Upper lobe of left lung (tissue), 4 donors: Measurements from ENCODE around the gene APOL6.

ENCODE experiments used
- POLR2A ChIP-seq, 4 donors: fragments of 450-650 bp; IDR thresholded peaks; one replicate each; pipeline ENCODE4 v1.5.1; 2016 to 2017; ENCODE audit warnings: antibody characterized with exemption in 4 of 4, mild to moderate bottlenecking in 2 of 4
- POLR2AphosphoS5 ChIP-seq, 2 donors: sonication (generic); formaldehyde crosslinking; IDR thresholded peaks; one replicate each; pipeline ENCODE4 v1.5.1; 2017; ENCODE audit warnings: antibody characterized with exemption in 2 of 2
- TF ChIP-seq, protein P1 (sequence below), 6 experiments: fragments of 450-650 bp in 4 of 6; fragments of 200-600 bp in 2 of 6; sonication (generic) in 2 of 6; IDR thresholded peaks; one replicate each; pipeline ENCODE4 v1.5.1; 2016 to 2019; ENCODE audit warnings: antibody characterized with exemption in 6 of 6

DNA sequence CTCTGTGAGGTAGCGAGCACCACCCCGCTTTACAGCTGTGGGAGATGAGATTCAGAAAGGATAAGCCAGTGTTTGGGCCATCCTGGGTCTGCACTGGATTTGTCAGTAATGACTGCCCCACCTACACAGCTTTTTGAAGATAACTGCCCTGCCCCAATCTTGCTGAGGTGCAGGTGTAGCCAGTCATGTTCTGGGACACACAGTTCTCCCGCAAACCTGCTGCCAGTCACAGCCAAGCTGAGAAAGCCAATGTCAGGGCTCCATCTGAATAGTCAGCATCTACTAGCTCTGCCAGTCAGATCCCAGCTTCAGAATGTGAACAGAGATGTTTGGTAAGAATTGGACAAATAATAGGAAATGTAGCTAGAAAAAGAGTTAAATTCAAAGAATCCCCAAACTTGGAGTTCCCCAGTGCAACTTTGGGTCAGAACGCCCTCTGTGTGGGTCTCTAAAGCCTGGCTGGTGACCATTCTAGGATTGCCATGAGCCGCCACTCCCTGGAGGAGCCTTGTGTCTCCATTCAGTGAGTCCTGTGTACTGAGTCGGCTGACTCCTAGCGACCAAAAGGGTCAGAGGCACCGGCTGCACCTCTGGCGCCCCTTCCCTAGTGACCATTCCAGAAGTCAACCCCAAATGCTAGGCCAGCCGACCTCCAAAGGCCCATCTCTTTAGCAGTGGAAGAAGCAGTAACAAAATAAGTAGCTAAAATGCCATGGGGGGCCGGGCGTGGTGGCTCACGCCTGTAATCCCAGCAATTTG is 28.7 kb upstream of the APOL6 start:
- TF ChIP-seq POLR2A (IDR thresholded peaks at IDR 0.05) (no peak), POLR2AphosphoS5 (IDR thresholded peaks at IDR 0.05) (no peak)
- TF ChIP-seq, protein P1, sequence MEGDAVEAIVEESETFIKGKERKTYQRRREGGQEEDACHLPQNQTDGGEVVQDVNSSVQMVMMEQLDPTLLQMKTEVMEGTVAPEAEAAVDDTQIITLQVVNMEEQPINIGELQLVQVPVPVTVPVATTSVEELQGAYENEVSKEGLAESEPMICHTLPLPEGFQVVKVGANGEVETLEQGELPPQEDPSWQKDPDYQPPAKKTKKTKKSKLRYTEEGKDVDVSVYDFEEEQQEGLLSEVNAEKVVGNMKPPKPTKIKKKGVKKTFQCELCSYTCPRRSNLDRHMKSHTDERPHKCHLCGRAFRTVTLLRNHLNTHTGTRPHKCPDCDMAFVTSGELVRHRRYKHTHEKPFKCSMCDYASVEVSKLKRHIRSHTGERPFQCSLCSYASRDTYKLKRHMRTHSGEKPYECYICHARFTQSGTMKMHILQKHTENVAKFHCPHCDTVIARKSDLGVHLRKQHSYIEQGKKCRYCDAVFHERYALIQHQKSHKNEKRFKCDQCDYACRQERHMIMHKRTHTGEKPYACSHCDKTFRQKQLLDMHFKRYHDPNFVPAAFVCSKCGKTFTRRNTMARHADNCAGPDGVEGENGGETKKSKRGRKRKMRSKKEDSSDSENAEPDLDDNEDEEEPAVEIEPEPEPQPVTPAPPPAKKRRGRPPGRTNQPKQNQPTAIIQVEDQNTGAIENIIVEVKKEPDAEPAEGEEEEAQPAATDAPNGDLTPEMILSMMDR (IDR thresholded peaks at IDR 0.05): no peak
